GM19238 (cell line): ENCODE results near the gene OR14I1.
"Not testable (repeated sequence)": the region's sequence is repeated elsewhere in the genome, so short reads cannot be mapped to it uniquely, and the experiment has no call there.

Experiments used
- DNase-seq: peaks from one replicate; pipeline ENCODE4 v3.0.0; 2011; ENCODE audit warnings: low spot score; ENCODE audit not compliant: insufficient read length

OR14I1 gene

DNA sequence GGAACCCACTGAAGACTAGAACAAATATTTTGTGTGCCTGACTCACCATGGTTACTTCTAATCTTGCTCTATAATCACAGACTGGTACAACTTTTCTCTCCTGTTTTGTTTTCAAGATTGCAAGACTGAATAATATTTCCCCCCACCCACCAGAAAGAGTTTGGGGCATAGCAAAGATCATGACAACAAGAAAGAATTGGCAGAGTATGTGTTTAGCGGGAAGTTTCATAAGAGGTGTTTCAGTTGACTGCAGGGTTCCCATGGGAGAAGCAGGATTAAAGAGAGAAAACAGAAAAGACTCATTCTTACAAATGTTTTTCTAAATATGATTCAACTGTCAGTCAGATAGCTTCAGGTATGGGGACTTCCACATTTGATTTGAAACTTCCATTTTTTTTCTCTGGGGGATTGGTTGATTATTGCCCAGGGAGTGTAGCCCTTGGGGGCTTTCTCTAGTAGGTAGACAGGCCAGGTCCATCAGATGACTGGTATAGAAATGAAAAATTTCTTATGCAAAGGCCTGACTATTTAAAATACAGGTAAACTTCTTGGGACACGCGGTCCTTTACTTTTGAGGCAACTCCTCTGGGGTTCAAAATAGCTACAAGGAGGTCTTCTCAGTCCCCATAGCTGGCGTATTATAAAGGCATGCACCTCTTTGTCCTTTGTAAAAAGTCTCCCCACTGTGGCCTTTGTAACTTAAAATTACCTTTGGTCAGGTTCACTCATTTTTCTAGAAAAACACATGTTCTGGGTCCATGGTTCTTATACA is 13.9 kb downstream of the OR14I1 start:
- DNase-seq: peak; percentile 35

DNA sequence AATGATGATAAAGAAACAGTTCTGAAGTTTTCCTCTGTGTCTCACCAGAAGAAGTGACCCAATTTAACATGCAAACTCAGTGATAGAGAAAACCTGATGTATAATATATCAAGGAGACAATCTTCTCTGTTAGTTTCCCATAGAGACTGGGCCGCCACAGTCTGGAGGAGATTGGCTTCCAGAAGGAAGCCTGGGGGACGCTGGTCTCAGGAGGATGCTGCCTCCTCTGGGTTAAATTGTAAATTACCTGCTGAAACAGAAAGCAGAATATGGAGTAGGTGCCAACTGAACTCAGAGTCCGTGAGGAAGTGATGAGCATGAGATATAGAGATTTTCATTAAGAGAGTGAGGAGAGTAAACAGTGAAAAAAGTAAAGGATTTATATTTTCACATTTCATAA is 15.8 kb downstream of the OR14I1 start:
- peak; percentile 39 for DNase-seq

DNA sequence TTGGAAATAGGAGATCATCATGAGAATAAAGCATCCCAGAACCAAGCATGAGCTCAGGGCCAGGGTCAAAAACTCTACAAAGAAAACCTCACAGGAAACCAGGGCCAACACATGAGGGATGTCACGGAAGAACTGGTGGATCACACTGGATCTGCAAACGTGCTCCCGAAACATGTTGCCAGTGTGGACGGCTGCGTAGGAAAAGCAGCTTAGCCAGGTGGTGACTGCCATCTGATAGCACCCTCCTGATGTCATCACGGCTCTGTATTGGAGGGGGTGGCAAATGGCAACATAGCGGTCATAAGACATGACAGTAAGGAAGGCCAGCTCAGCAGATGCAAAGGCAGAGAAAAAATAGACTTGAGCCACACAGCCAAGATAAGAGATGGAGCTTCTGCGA is 20.9 kb downstream of the OR14I1 start:
- DNase-seq: no peak

GRCh38 chr1:248670003-248670402 is 32.6 kb downstream of the OR14I1 start:
- no peak for DNase-seq

DNA sequence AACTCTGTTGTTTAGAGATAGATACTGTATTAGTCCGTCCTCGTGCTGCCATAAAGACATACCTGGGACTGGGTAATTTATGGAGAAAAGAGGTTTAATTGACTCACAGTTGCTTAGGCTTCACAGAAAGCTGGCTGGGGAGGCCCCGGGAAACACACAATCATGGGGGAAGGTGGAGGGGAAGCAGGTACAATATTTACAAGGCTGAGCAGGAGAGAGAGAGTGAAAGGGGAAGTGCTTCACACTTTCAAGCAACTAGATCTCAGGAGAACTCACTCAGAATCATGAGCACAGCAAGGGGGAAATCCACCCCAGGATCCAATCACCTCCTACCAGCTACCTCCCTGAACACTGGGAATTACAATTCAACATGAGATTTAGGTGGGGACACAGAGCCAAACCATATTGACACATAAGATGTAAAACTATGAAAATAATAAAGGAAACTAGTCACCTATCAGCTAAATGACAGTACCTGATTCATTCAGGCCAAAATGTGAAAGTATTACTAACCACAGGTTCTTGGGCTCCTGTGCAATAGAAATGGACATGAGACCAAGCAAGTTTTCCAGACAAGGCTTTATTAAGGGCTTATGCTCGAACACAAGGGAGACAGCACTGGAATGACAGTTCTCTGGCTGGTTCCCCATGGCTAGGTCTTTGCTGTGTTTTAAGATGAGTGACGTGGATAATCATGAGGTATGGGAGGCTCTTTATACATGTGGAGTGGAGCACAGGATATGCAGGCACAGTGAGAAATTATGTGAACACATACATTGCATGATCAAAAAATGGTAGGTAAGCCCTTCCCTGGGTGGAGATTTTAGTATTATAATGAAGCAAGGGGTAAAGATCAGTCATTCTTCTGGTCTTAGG is 38.9 kb downstream of the OR14I1 start:
- not testable (repeated sequence) for DNase-seq

- DNase-seq: not testable (repeated sequence)
Measured at GRCh38 chr1:248656797-248657196, 45.8 kb downstream of the OR14I1 start.

DNA sequence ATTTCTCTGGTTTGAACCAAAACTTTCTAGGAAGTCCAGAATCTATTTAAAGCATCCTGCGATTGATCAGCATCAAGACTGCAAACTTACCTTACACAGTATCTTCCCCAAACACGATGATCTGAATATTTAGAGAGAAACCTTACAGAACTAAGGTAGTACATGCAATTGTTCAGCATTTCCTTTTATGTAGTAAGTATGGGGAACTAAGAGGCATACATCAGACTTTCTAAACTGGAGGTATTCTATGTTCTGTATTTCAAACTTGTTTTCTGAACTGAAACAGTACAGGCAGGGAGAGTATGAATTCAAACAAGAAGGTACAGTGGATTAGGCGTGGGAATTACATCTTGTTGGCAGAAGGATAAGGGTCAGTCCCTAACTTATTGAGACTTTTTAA is 47.2 kb downstream of the OR14I1 start, which contains the start of gene OR2T27:
Gene OR2T27 (minus strand): TSS at position 175 of the 400 bp plus-strand sequence. CDS start 4,644 bp downstream, outside the sequence.
- DNase-seq: not testable (repeated sequence)
